AG20443 (cell line): ENCODE data around the gene MYO3B.
"Not testable (repeated sequence)": the region's sequence is repeated elsewhere in the genome, so short reads cannot be mapped to it uniquely, and the experiment has no call there.

Experiments
- DNase-seq: peaks from one replicate; pipeline ENCODE4 v3.0.0; 2012; ENCODE audit warnings: low spot score, mixed read lengths

Gene MYO3B

DNA sequence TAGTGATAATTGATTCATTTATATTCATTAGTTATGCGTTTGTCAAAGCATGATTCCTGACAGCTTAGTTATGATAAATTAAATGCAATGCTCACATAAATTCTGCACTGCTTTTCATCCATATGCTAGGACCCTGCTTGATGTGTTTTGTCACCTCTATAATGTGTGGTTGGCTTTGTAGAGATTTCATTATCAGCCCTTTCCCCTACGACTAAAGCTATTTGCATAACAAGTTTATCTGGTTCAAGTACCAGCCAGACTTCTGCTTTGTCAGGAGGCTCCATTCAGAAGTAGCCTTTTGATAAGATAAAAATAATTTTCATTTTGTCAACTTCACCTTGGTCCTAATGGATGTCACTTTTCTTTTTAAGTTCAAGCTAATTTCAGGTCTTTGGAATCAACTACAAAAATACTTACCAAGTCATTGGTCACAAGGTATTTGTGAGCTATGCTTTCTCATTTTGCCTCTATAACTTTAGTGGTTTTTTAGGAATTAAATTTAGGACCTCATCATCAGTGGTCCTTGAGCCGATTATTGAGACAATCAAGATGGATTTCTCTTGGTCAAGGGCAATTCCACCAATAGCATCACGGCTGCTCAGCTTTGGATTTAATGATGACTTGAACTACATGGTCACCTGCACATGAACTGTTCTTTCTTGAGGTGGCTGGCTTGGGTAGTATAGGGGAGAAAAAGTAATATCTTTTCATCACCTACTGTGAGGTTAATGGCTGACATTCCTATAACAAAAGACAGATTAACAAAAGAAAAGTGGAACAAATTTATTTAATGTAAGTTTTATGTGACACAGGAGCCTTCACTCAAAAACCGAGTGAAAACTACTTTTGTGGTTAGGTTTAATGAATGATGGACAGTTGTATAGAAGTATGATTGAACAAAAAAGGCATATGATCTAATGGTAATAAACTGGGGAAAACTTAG is 162.1 kb downstream of the MYO3B start:
- DNase-seq: no peak

DNA sequence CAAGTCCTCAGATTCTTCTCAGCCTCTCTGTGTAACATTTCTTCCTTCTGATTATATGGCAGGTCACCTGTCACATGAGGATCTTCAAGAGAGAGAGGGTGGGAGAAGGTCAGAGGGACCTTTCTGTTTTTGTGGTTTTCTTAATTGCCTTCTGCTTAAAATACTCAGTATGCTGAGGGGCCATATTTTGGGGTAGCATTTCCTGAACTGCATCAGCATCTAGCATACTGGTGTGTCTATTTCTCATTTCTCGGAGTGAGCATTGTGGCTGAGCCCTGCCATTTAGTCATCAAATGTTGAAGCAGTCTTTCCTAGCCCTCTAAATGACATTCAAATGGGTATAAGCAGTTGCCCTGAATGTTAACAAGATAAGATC is 162.7 kb downstream of the MYO3B start:
- DNase-seq: no peak

GRCh38 chr2:170341684-170342623 is 164.0 kb downstream of the MYO3B start:
- DNase-seq: no peak

- no peak for DNase-seq
Observed at GRCh38 chr2:170344663-170345346, 166.9 kb downstream of the MYO3B start.

- DNase-seq: no peak
Observed at GRCh38 chr2:170345607-170346006, 167.7 kb downstream of the MYO3B start.

DNA sequence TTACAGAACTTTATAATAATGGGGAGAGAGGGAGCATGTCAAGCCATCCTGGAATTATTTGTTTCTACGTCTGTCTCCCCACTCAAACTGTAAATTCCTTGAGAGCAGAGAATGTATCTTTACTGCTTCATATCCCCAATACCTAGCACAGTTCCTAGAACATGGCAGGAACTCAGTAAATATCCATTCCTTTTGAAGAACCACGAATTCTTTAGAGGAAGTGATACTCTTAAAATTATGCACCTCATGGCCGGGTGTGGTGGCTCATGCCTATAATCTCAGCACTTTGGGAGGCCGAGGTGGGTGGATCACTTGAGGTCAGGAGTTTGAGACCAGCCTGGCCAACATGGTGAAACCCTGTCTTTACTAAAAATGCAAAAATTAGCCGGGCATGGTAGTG is 171.3 kb downstream of the MYO3B start:
- DNase-seq: not testable (repeated sequence)

DNA sequence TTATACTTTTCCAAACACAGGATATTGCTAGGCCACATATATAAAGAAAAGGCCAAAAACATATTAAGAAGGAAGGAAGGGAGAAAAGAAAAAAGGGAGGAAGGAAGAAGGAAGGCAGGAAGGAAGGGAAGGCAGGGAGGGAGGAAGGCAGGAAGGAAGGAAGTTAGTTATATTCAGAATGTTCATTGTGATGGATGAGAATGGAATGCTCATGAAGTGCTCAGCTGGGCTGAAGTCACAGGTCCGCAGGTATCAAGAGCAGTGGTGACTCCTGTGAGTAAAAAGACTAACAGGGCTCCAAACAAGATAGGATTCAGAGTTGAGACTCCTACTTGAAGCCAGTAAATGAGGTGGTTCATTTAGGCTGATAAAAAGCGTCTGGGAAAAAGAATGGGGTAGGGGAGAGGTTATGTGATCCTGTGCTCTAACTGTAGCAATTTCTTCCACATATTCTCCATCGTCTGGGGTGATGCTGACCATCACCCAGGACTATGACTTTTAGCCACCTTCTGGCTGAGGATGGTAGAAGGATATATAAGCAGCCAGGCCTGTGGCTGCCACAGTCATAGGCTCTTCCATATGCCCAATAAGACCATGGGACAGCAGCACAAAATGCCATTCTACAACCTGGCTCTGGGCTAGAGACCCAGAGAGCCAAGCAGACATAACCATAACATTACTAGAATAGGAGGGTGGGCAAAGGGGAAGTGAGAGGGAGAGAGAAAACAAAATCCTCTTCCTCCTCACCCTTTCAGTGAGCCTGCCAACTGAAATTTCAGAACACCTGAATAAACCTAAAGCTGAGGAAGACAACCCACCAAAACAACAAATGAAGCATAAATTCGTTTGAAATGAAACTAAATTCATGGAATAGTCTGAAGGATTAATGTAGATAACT is 173.2 kb downstream of the MYO3B start:
- no peak for DNase-seq

GRCh38 chr2:170353723-170354122 is 175.8 kb downstream of the MYO3B start:
- no peak for DNase-seq

DNA sequence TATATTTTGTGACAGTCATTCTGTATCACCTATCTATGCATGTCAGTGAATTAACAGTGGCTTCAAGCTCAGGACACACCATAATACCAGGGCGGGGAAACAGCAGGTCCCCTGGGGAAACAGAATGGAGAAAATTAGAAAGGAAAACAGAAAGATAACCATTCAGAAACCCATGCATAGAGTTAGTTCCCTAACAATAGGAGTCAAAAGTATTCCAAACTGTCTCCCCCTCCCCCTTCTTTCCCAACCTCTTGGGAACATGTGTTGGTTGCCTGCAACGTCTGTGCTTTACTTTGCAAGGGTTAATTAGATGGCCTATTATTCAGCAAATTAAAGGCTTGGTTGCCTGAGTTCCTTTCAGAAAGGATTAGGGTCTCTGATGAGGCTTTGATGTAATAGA is 176.4 kb downstream of the MYO3B start:
- no peak for DNase-seq

GRCh38 chr2:170354855-170355780 is 177.2 kb downstream of the MYO3B start:
- DNase-seq: no peak

GRCh38 chr2:170359466-170359865 is 181.5 kb downstream of the MYO3B start:
- no peak for DNase-seq

- DNase-seq: no peak
Observed at GRCh38 chr2:170360546-170361089, 182.7 kb downstream of the MYO3B start.

- peak; percentile 41 for DNase-seq
Observed at GRCh38 chr2:170361090-170361936, 183.4 kb downstream of the MYO3B start.

- no peak for DNase-seq
Observed at GRCh38 chr2:170362313-170362870, 184.4 kb downstream of the MYO3B start.

- DNase-seq: peak; percentile 24
Observed at GRCh38 chr2:170362871-170363631, 185.1 kb downstream of the MYO3B start.

GRCh38 chr2:170365003-170365402 is 187.1 kb downstream of the MYO3B start:
- DNase-seq: no peak

DNA sequence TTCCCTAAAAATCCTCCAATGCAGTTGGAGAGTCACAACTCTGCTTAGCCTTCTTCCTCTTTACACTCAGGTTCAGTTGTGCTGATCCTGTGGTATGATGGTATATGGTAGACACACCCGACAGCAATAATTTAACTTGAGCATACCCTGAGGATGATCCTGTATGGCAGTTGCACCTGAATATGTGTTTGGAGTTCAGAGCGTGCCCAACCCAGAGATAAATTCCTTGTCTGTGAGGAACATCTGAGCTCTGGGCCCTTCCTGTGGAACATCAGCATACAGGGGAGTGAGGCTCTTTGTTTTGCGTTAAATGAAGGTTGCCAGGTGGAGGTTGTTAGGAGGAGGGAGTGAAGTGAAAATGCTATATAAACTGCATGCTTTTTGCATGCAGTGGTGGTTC is 187.7 kb downstream of the MYO3B start:
- DNase-seq: no peak

DNA sequence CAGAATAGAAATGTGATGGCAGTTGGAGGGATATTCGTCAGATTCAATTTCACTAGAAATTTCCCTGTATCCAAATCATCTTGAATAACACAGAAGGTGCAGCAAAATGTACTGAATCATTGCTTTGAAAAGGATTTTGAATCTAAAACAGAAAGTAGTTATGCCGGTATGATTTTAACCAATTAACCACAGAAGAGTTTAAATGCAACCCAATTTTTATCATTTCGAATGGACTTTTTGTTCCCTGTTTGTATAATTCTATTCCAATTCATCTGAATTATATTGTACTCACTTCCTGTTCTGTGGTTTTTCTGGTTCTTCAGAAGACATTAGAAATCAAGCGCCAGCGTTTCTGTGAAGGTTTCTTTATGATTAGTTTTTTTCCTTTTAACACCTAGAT is 190.4 kb downstream of the MYO3B start:
- DNase-seq: no peak
